Spleen (tissue), 11 donors: ENCODE data around the gene HCN3. TPM values are rescaled to one million over a fixed set of nuclear protein-coding genes. Genes with fewer than 3 reads are reported as not detected.
"Not testable (repeated sequence)": the region's sequence is repeated elsewhere in the genome, so short reads cannot be mapped to it uniquely, and the experiment has no call there.

Source experiments
- DNase-seq: peaks from one replicate; pipeline ENCODE4 v3.0.0-alpha.2; 2020
- H3K27ac ChIP-seq, 8 donors: fragments of 200-600 bp; sonication (generic) in 7 of 8; 1 replicate in 4 of 8; 2 replicates in 4 of 8; pipeline versions ENCODE4 v1.5.0 to v1.8.0; 2016 to 2021; ENCODE audit warnings: inconsistent platforms in 4 of 8, mild to moderate bottlenecking in 4 of 8, moderate library complexity in 1 of 8
- H3K27me3 ChIP-seq, 7 donors: fragments of 200-600 bp; sonication (generic) in 6 of 7; replicated peaks in 1 of 7; 1 replicate in 4 of 7; 2 replicates in 3 of 7; pipeline versions ENCODE4 v1.5.0 to v1.8.0; 2016 to 2021; ENCODE audit warnings: inconsistent platforms in 3 of 7, mild to moderate bottlenecking in 1 of 7
- H3K36me3 ChIP-seq, 6 donors: fragments of 200-600 bp; sonication (generic) in 5 of 6; 1 replicate in 4 of 6; 2 replicates in 2 of 6; pipeline versions ENCODE4 v1.5.0 to v1.8.0; 2016 to 2021; ENCODE audit warnings: inconsistent platforms in 2 of 6
- H3K4me1 ChIP-seq, 6 donors: fragments of 200-600 bp; sonication (generic) in 5 of 6; 1 replicate in 3 of 6; 2 replicates in 3 of 6; pipeline versions ENCODE4 v1.5.0 to v1.8.0; 2016 to 2021; ENCODE audit warnings: inconsistent platforms in 3 of 6
- H3K4me3 ChIP-seq, 8 donors: fragments of 200-600 bp; sonication (generic) in 7 of 8; 1 replicate in 4 of 8; 2 replicates in 4 of 8; pipeline versions ENCODE4 v1.5.0 to v1.8.0; 2016 to 2021; ENCODE audit warnings: inconsistent platforms in 4 of 8, mild to moderate bottlenecking in 4 of 8, moderate library complexity in 2 of 8
- H3K9me3 ChIP-seq, 8 donors: fragments of 200-600 bp; sonication (generic) in 7 of 8; 1 replicate in 4 of 8; 2 replicates in 4 of 8; pipeline versions ENCODE4 v1.5.0 to v1.8.0; 2016 to 2021; ENCODE audit warnings: inconsistent platforms in 4 of 8
- CTCF ChIP-seq, 11 experiments: fragments of 200-600 bp in 7 of 11; fragments of 450-650 bp in 4 of 11; sonication (generic) in 4 of 11; IDR thresholded peaks in 8 of 11; conservative IDR thresholded peaks in 3 of 11; 1 replicate in 7 of 11; 2 replicates in 4 of 11; pipeline versions ENCODE4 v1.4.0 to v1.8.0; 2016 to 2021; ENCODE audit warnings: antibody characterized with exemption in 11 of 11, inconsistent platforms in 4 of 11, mild to moderate bottlenecking in 1 of 11
- POLR2A ChIP-seq, 3 donors: fragments of 450-650 bp; IDR thresholded peaks; one replicate each; pipeline ENCODE4 v1.5.1; 2017; ENCODE audit warnings: antibody characterized with exemption in 3 of 3, mild to moderate bottlenecking in 1 of 3
- POLR2AphosphoS5 ChIP-seq, 3 donors: sonication (generic); formaldehyde crosslinking; IDR thresholded peaks; one replicate each; pipeline ENCODE4 v1.5.1; 2017; ENCODE audit warnings: antibody characterized with exemption in 3 of 3
- WGBS, 5 donors: extraction: QIAGEN DNeasy Blood & Tissue Kit in 3 of 5; methylation state at CpG; one replicate each; pipeline versions ENCODE4 v1.1.5 to v1.1.7; 2013 to 2018; 5-methylcytosine and 5-hydroxymethylcytosine counted together
- intact Hi-C: fragments of 100-400 bp; cut with DNase I; formaldehyde crosslinking; loops from one replicate; pipeline ENCODE4 v1.15.0; 2023; ENCODE audit warnings: low total_unique reads
- polyA plus RNA-seq, 3 donors: library from polyadenylated mRNA; stranded (reverse); fragments of 200-250 nt; gene quantifications; one replicate each; pipeline ENCODE4 v1.2.1, GENCODE V29; 2013
- total RNA-seq, 7 donors: library from RNA; depleted of rRNA in 3 of 7; stranded (reverse); fragments of >200 nt in 3 of 7; fragmentation: NEBNext Ultra II Directional in 4 of 7; extraction: Animal tissue kit (Norgen Biotek cat#: 25700) in 4 of 7; gene quantifications; one replicate each; pipeline versions ENCODE4 v1.1.0 to v1.2.1, GENCODE V29; 2016 to 2021
- donor health status: healthy with polysubstance abuse.
- donor health status: DM: no; HTN: no; CAD: no; lungs with moderate emphysema.
- donor health status: DM: no; HTN: no; CAD: no.
- donor health status: Bipolar disorder and iron deficiency.
- donor health status: healthy.
- donor health status: DM: no; HTN: no; CAD: no.
- donor health status: DM: yes; HTN: yes; CAD: no.

Gene HCN3
- total and polyA plus RNA-seq, 10 donors = 0.65 to 3.3 (median 1.5) TPM

- no peak for TF ChIP-seq CTCF (IDR thresholded peaks at IDR 0.05 in 8 of 11, conservative IDR thresholded peaks at IDR 0.05 in 3 of 11)
- no peak for TF ChIP-seq POLR2A (IDR thresholded peaks at IDR 0.05)
- no peak for TF ChIP-seq POLR2AphosphoS5 (IDR thresholded peaks at IDR 0.05)
- Histone ChIP-seq H3K4me3 (no peak overlapping the region), H3K27me3 (no peaks in the 10 kb centered on the region), H3K27ac (no peak overlapping the region), H3K9me3 (no peaks in the 10 kb centered on the region), H3K36me3 (peaks cover 0 to 4% (median 0%) of the 10 kb centered on the region in 6 donors), H3K4me1 (no peaks in the 10 kb centered on the region)
- 88 to 95% (median 94%) methylated on average over 8 to 18 of the region's 18 CpGs for WGBS, 5 donors
- DNase-seq = peak; percentile 66
- intact Hi-C loops = no loop called here
Measured at GRCh38 chr1:155285631-155286044, 8.4 kb downstream of the HCN3 start.

- intact Hi-C loops = no loop called here
- Histone ChIP-seq H3K4me3 (no peak overlapping the region), H3K9me3 (no peaks in the 10 kb centered on the region), H3K27me3 (no peaks in the 10 kb centered on the region), H3K36me3 (peaks cover 0 to 4% (median 0%) of the 10 kb centered on the region in 6 donors), H3K4me1 (no peaks in the 10 kb centered on the region), H3K27ac (no peak overlapping the region)
- WGBS, 5 donors = 91 to 100% (median 96%) methylated on average over 2 of the region's 2 CpGs
- no peak for TF ChIP-seq POLR2A (IDR thresholded peaks at IDR 0.05)
- TF ChIP-seq CTCF (IDR thresholded peaks at IDR 0.05 in 8 of 11, conservative IDR thresholded peaks at IDR 0.05 in 3 of 11) = no peak
- TF ChIP-seq POLR2AphosphoS5 (IDR thresholded peaks at IDR 0.05) = no peak
- no peak for DNase-seq
Measured at GRCh38 chr1:155286544-155286943, 9.3 kb downstream of the HCN3 start.

GRCh38 chr1:155287987-155288543, 10.8 kb downstream of the HCN3 start:
- no peak overlapping the region for H3K4me3 ChIP-seq
- DNase-seq = peak; percentile 43
- no peak for TF ChIP-seq CTCF (IDR thresholded peaks at IDR 0.05 in 8 of 11, conservative IDR thresholded peaks at IDR 0.05 in 3 of 11)
- no peak for TF ChIP-seq POLR2AphosphoS5 (IDR thresholded peaks at IDR 0.05)
- no peak for TF ChIP-seq POLR2A (IDR thresholded peaks at IDR 0.05)
- H3K9me3 ChIP-seq = no peaks in the 10 kb centered on the region
- no peaks in the 10 kb centered on the region for H3K36me3 ChIP-seq
- intact Hi-C loops = no loop called here
- 77 to 97% (median 86%) methylated on average over 13 to 21 of the region's 21 CpGs for WGBS, 5 donors
- H3K4me1 ChIP-seq = no peaks in the 10 kb centered on the region
- peaks cover 0 to 3% (median 0%) of the 10 kb centered on the region in 7 donors for H3K27me3 ChIP-seq
- H3K27ac ChIP-seq = no peak overlapping the region

GRCh38 chr1:155291006-155291405, 13.7 kb downstream of the HCN3 start:
- Histone ChIP-seq H3K4me1 (peaks cover 0 to 12% (median 3%) of the 10 kb centered on the region in 6 donors), H3K27me3 (peaks cover 0 to 32% (median 18%) of the 10 kb centered on the region in 7 donors)
- H3K9me3 ChIP-seq, H3K4me3 ChIP-seq, intact Hi-C loops, DNase-seq, H3K27ac ChIP-seq, H3K36me3 ChIP-seq: not testable (repeated sequence)
- WGBS, 5 donors = 82 to 92% (median 86%) methylated on average over 10 of the region's 10 CpGs
